ENCODE measurements around the gene UBAC2. TPM values are rescaled to one million over a fixed set of nuclear protein-coding genes. Genes with fewer than 3 reads are reported as not detected.

Gene UBAC2
- total RNA-seq, 1 experiment from 2014 or later: 103 TPM

DNA sequence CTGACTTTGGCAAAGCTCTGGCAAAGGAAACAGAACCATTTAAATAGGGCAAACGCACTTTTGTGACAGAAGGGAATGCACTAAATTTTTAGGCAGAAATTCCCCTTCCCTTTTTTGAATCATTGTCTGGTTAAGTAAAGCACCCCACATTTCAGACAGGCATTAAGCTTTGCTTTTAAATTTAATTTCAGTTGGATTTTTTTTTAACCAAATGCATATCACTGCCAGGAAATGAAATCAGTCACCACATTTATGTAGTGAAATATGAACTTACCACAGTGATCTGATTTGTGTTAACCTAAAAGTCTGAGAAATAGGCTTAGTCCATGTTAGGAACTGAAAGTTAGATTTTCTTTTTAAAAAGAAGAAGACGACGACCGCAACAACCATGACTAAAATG lies 95.7 kb downstream of the UBAC2 start:
- Mint-ChIP-seq H3K36me3 (ENCODE audit: insufficient read depth, unreplicated experiment) (peaks cover 15% of the 10 kb centered on the region), H3K27me3 (ENCODE audit: insufficient read depth, unreplicated experiment) (no peaks in the 10 kb centered on the region), H3K4me1 (ENCODE audit: low read depth, unreplicated experiment) (peaks cover 24% of the 10 kb centered on the region), H3K9me3 (ENCODE audit: unreplicated experiment) (no peaks in the 10 kb centered on the region), H3K4me3 (ENCODE audit: unreplicated experiment) (no peak overlapping the region), H3K27ac (ENCODE audit: unreplicated experiment) (no peak overlapping the region)
- DNase-seq: no peak
- Histone ChIP-seq H3K27me3 (replicated peaks; ENCODE audit: control insufficient read depth, insufficient read depth, low read length) (no peaks in the 10 kb centered on the region), H3K4me3 (ENCODE audit: low read depth, low read length) (no peak overlapping the region), H3K36me3 (ENCODE audit: control insufficient read depth, insufficient read depth, low read length) (no peaks in the 10 kb centered on the region), H3K4me1 (no peaks in the 10 kb centered on the region), H3K9me3 (no peaks in the 10 kb centered on the region)
- intact Hi-C loops (cut with micrococcal nuclease; ENCODE audit: unreplicated experiment): loop anchor here (10.0 kb wide), 1 partner anchor 138 kb away; no protein-coding TSS in a partner anchor
- no TSS peak for BruUV-seq (replicated peaks)
- ChIA-PET CTCF (no interaction called here), POLR2A (no interaction called here)
- TF ChIP-seq, protein P1, sequence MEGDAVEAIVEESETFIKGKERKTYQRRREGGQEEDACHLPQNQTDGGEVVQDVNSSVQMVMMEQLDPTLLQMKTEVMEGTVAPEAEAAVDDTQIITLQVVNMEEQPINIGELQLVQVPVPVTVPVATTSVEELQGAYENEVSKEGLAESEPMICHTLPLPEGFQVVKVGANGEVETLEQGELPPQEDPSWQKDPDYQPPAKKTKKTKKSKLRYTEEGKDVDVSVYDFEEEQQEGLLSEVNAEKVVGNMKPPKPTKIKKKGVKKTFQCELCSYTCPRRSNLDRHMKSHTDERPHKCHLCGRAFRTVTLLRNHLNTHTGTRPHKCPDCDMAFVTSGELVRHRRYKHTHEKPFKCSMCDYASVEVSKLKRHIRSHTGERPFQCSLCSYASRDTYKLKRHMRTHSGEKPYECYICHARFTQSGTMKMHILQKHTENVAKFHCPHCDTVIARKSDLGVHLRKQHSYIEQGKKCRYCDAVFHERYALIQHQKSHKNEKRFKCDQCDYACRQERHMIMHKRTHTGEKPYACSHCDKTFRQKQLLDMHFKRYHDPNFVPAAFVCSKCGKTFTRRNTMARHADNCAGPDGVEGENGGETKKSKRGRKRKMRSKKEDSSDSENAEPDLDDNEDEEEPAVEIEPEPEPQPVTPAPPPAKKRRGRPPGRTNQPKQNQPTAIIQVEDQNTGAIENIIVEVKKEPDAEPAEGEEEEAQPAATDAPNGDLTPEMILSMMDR (IDR thresholded peaks at IDR 0.05; ENCODE audit: insufficient read depth in 1 of 2, low read depth in 1 of 2, low read length in 1 of 2, severe bottlenecking in 1 of 2, unreplicated experiment in 1 of 2): no peak

DNA sequence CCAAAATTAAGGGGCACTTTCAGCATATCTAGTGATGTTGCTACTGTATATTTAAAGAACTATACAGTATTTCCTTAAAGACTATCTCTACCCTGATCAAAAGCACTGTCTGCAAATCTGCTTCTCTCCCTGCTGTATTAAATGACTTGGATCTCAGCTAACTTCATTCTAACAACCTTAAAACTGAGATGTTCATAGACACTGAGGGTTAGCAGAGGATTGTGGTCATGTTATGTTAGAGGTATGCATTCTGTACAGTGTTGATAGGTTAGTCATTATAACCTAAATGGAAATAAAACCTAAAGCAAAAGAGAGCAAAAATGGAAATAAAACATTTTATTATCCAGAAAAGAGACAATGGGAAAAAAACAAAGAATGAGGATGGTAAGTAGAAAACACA lies 96.7 kb downstream of the UBAC2 start:
- no TSS peak for BruUV-seq (replicated peaks)
- no peak overlapping the region for H3K27ac Mint-ChIP-seq (ENCODE audit: unreplicated experiment)
- no peaks in the 10 kb centered on the region for H3K9me3 ChIP-seq
- no peaks in the 10 kb centered on the region for H3K9me3 Mint-ChIP-seq (ENCODE audit: unreplicated experiment)
- H3K4me1 Mint-ChIP-seq (ENCODE audit: low read depth, unreplicated experiment): peaks cover 24% of the 10 kb centered on the region
- TF ChIP-seq, protein P1 (IDR thresholded peaks at IDR 0.05; ENCODE audit: insufficient read depth in 1 of 2, low read depth in 1 of 2, low read length in 1 of 2, severe bottlenecking in 1 of 2, unreplicated experiment in 1 of 2): no peak
- no peaks in the 10 kb centered on the region for H3K36me3 ChIP-seq (ENCODE audit: control insufficient read depth, insufficient read depth, low read length)
- no peak overlapping the region for H3K4me3 Mint-ChIP-seq (ENCODE audit: unreplicated experiment)
- no peak for DNase-seq
- intact Hi-C loops (cut with micrococcal nuclease; ENCODE audit: unreplicated experiment): loop anchor here (10.0 kb wide), 1 partner anchor 137 kb away; no protein-coding TSS in a partner anchor
- POLR2A ChIA-PET: no interaction called here
- CTCF ChIA-PET: no interaction called here
- no peaks in the 10 kb centered on the region for H3K4me1 ChIP-seq
- H3K27me3 ChIP-seq (replicated peaks; ENCODE audit: control insufficient read depth, insufficient read depth, low read length): no peaks in the 10 kb centered on the region
- no peak overlapping the region for H3K4me3 ChIP-seq (ENCODE audit: low read depth, low read length)
- no peaks in the 10 kb centered on the region for H3K27me3 Mint-ChIP-seq (ENCODE audit: insufficient read depth, unreplicated experiment)
- peaks cover 15% of the 10 kb centered on the region for H3K36me3 Mint-ChIP-seq (ENCODE audit: insufficient read depth, unreplicated experiment)

DNA sequence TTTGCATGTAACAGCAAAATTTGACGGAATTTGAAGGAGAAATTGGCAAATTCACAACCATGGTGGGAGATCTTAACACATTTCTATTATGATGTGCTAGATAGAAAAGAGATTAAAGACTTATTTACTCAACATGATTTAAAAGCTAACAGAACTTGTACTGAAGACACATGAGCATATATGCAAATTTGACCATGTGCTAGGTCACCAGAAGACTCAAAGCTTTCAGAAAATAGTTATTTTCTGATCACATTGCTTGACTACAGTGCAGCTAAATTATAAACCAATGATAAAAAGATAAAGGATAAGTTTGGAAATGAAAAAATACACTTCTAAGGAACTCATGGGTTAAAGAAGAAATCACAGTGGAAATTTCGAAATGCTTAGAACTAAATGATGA lies 97.4 kb downstream of the UBAC2 start:
- no peak for DNase-seq
- no peaks in the 10 kb centered on the region for H3K27me3 Mint-ChIP-seq (ENCODE audit: insufficient read depth, unreplicated experiment)
- H3K27me3 ChIP-seq (replicated peaks; ENCODE audit: control insufficient read depth, insufficient read depth, low read length): no peaks in the 10 kb centered on the region
- H3K9me3 Mint-ChIP-seq (ENCODE audit: unreplicated experiment): no peaks in the 10 kb centered on the region
- intact Hi-C loops (cut with micrococcal nuclease; ENCODE audit: unreplicated experiment): loop anchor here (10.0 kb wide), 1 partner anchor 137 kb away; no protein-coding TSS in a partner anchor
- no peak overlapping the region for H3K4me3 Mint-ChIP-seq (ENCODE audit: unreplicated experiment)
- no peaks in the 10 kb centered on the region for H3K4me1 ChIP-seq
- H3K27ac Mint-ChIP-seq (ENCODE audit: unreplicated experiment): no peak overlapping the region
- CTCF ChIA-PET: interaction anchor here (0.6 kb wide), 1 partner anchor 97 kb away, joined by 3 read pairs; no protein-coding TSS in a partner anchor
- H3K9me3 ChIP-seq: no peaks in the 10 kb centered on the region
- H3K4me3 ChIP-seq (ENCODE audit: low read depth, low read length): no peak overlapping the region
- H3K36me3 Mint-ChIP-seq (ENCODE audit: insufficient read depth, unreplicated experiment): peaks cover 15% of the 10 kb centered on the region
- POLR2A ChIA-PET: no interaction called here
- H3K36me3 ChIP-seq (ENCODE audit: control insufficient read depth, insufficient read depth, low read length): no peaks in the 10 kb centered on the region; the same call in 1 of the 2 replicates
- BruUV-seq (replicated peaks): no TSS peak
- H3K4me1 Mint-ChIP-seq (ENCODE audit: low read depth, unreplicated experiment): peaks cover 24% of the 10 kb centered on the region
- TF ChIP-seq, protein P1 (IDR thresholded peaks at IDR 0.05; ENCODE audit: insufficient read depth in 1 of 2, low read depth in 1 of 2, low read length in 1 of 2, severe bottlenecking in 1 of 2, unreplicated experiment in 1 of 2): no peak
